Prostate gland (tissue), 2 donors: ENCODE measurements around the gene MGAT4A.

ENCODE experiments used
- CTCF ChIP-seq, 4 experiments: fragments of 200-600 bp in 2 of 4; fragments of 450-650 bp in 2 of 4; sonication (generic) in 2 of 4; IDR thresholded peaks; 1 replicate in 3 of 4; 2 replicates in 1 of 4; pipeline ENCODE4 v1.5.1; 2016 to 2019; ENCODE audit warnings: antibody characterized with exemption in 4 of 4, mild to moderate bottlenecking in 2 of 4, moderate library complexity in 2 of 4
- POLR2AphosphoS5 ChIP-seq: sonication (generic); formaldehyde crosslinking; IDR thresholded peaks from one replicate; pipeline ENCODE4 v1.6.1; 2017; ENCODE audit warnings: antibody characterized with exemption

GRCh38 chr2:98665677-98666076, 65.3 kb downstream of the MGAT4A start:
- no peak for TF ChIP-seq CTCF (IDR thresholded peaks at IDR 0.05)
- TF ChIP-seq POLR2AphosphoS5, result no peak
